Liver (tissue), 9 donors: Measurements from ENCODE around the gene TRIM71. TPM values are rescaled to one million over a fixed set of nuclear protein-coding genes. Genes with fewer than 3 reads are reported as not detected.

ENCODE experiments used
- DNase-seq: peaks from one replicate; pipeline ENCODE4 v3.0.0-alpha.2; 2017; ENCODE audit warnings: low spot score
- H3K27ac ChIP-seq, 2 donors: one replicate each; pipeline ENCODE4 v1.7.0; 2013; ENCODE audit warnings: inconsistent platforms in 2 of 2, low read length in 2 of 2, control low read depth in 1 of 2, low read depth in 1 of 2, mild to moderate bottlenecking in 1 of 2
- H3K27me3 ChIP-seq, 4 donors: one replicate each; pipeline versions ENCODE4 v1.6.1 to v1.7.0; 2013; ENCODE audit warnings: low read length in 3 of 4, inconsistent platforms in 1 of 4, mild to moderate bottlenecking in 1 of 4, moderate library complexity in 1 of 4; ENCODE audit not compliant: control insufficient read depth in 4 of 4, insufficient read depth in 4 of 4
- H3K36me3 ChIP-seq, 4 donors: one replicate each; pipeline versions ENCODE4 v1.6.1 to v1.7.0; 2013; ENCODE audit warnings: low read length in 3 of 4, mild to moderate bottlenecking in 3 of 4, low read depth in 1 of 4, moderate library complexity in 1 of 4; ENCODE audit not compliant: control insufficient read depth in 4 of 4, insufficient read depth in 3 of 4
- H3K4me1 ChIP-seq, 4 donors: one replicate each; pipeline versions ENCODE4 v1.6.1 to v1.7.0; 2013; ENCODE audit warnings: low read length in 3 of 4, mild to moderate bottlenecking in 3 of 4, moderate library complexity in 1 of 4; ENCODE audit not compliant: control insufficient read depth in 4 of 4, insufficient read depth in 4 of 4
- H3K4me3 ChIP-seq, 3 donors: one replicate each; pipeline versions ENCODE4 v1.6.1 to v1.7.0; 2013; ENCODE audit warnings: low read length in 3 of 3, control low read depth in 1 of 3, low read depth in 1 of 3, mild to moderate bottlenecking in 1 of 3
- H3K9ac ChIP-seq, 2 donors: one replicate each; pipeline ENCODE4 v1.7.0; 2013; ENCODE audit warnings: low read length in 2 of 2, mild to moderate bottlenecking in 2 of 2, moderate library complexity in 2 of 2, control low read depth in 1 of 2, low read depth in 1 of 2
- H3K9me3 ChIP-seq, 4 donors: one replicate each; pipeline versions ENCODE4 v1.6.1 to v1.7.0; 2013; ENCODE audit warnings: low read length in 3 of 4; ENCODE audit not compliant: control insufficient read depth in 4 of 4
- EGR1 ChIP-seq, 2 donors: IDR thresholded peaks; 2 replicates each; pipeline ENCODE4 v1.6.1; 2016 to 2018; ENCODE audit warnings: antibody characterized with exemption in 2 of 2, low read depth in 2 of 2
- FOXA1 ChIP-seq: IDR thresholded peaks from 2 replicates; pipeline ENCODE4 v1.6.1; 2016; ENCODE audit warnings: antibody characterized with exemption
- FOXA2 ChIP-seq: IDR thresholded peaks from 2 replicates; pipeline ENCODE4 v1.6.1; 2016; ENCODE audit warnings: antibody characterized with exemption
- GABPA ChIP-seq, 2 donors: IDR thresholded peaks in 1 of 2; conservative IDR thresholded peaks in 1 of 2; 2 replicates each; pipeline ENCODE4 v1.6.1; 2016; ENCODE audit warnings: antibody characterized with exemption in 2 of 2, mild to moderate bottlenecking in 1 of 2, moderate library complexity in 1 of 2
- HNF4A ChIP-seq, 2 donors: conservative IDR thresholded peaks; 2 replicates each; pipeline ENCODE4 v1.6.1; 2016; ENCODE audit warnings: antibody characterized with exemption in 2 of 2, mild to moderate bottlenecking in 2 of 2
- HNF4G ChIP-seq: IDR thresholded peaks from 2 replicates; pipeline ENCODE4 v1.6.1; 2016; ENCODE audit warnings: antibody characterized with exemption
- JUND ChIP-seq, 2 donors: IDR thresholded peaks; 2 replicates each; pipeline ENCODE4 v1.6.1; 2016; ENCODE audit warnings: antibody characterized with exemption in 2 of 2
- NR2F2 ChIP-seq: IDR thresholded peaks from 2 replicates; pipeline ENCODE4 v1.6.1; 2016; ENCODE audit warnings: antibody characterized with exemption
- RAD21 ChIP-seq, 2 donors: IDR thresholded peaks; 2 replicates each; pipeline ENCODE4 v1.6.1; 2016; ENCODE audit warnings: antibody characterized with exemption in 2 of 2, mild to moderate bottlenecking in 2 of 2
- RXRA ChIP-seq, 2 donors: IDR thresholded peaks; 2 replicates each; pipeline ENCODE4 v1.6.1; 2017 to 2018; ENCODE audit warnings: antibody characterized with exemption in 2 of 2, mild to moderate bottlenecking in 1 of 2
- SP1 ChIP-seq: IDR thresholded peaks from 2 replicates; pipeline ENCODE4 v1.6.1; 2018; ENCODE audit warnings: antibody characterized with exemption, mild to moderate bottlenecking
- TAF1 ChIP-seq: conservative IDR thresholded peaks from 2 replicates; pipeline ENCODE4 v1.6.1; 2016; ENCODE audit warnings: antibody characterized with exemption, mild to moderate bottlenecking
- YY1 ChIP-seq: IDR thresholded peaks from 2 replicates; pipeline ENCODE4 v1.6.1; 2016; ENCODE audit warnings: antibody characterized with exemption, mild to moderate bottlenecking
- WGBS: extraction: QIAGEN DNeasy Blood & Tissue Kit; methylation state at CpG from one replicate; pipeline ENCODE4 v1.1.7; 2013; 5-methylcytosine and 5-hydroxymethylcytosine counted together
- polyA plus RNA-seq, 2 donors: library from polyadenylated mRNA; stranded (reverse) in 1 of 2; unstranded in 1 of 2; fragments of 200-250 nt in 1 of 2; fragments of >200 nt in 1 of 2; fragmentation: Nextera tagmentation in 1 of 2; extraction: Ambion mirVana in 1 of 2; gene quantifications; one replicate each; pipeline versions ENCODE4 v1.2.1 to v1.2.3, GENCODE V29; 2013 to 2015
- total RNA-seq, 2 donors: library from RNA; depleted of rRNA; stranded (reverse); fragments of >200 nt; gene quantifications; one replicate each; pipeline ENCODE4 v1.2.3, GENCODE V29; 2014
- TF ChIP-seq, protein P1 (sequence below): IDR thresholded peaks from 2 replicates; pipeline ENCODE4 v1.6.1; 2016; ENCODE audit warnings: antibody characterized with exemption, mild to moderate bottlenecking
- TF ChIP-seq, protein P2 (sequence below): IDR thresholded peaks from 2 replicates; pipeline ENCODE4 v1.6.1; 2016; ENCODE audit warnings: antibody characterized with exemption
- TF ChIP-seq, protein P3 (sequence below): IDR thresholded peaks from 2 replicates; pipeline ENCODE4 v1.6.1; 2016; ENCODE audit warnings: antibody characterized with exemption
- TF ChIP-seq, protein P4 (sequence below): fragments of 150-350 bp; IDR thresholded peaks from 2 replicates; pipeline ENCODE4 v1.5.1; 2017; ENCODE audit warnings: improper control_type of control experiment, low read depth, low read length; ENCODE audit not compliant: missing input control
- TF ChIP-seq, protein P5 (sequence below): IDR thresholded peaks from 2 replicates; pipeline ENCODE4 v1.6.1; 2016; ENCODE audit warnings: antibody characterized with exemption
- donor health status: healthy.
- donor health status: healthy.
- donor health status: healthy.
- donor health status: healthy.
- donor health status: healthy.

The TRIM71 gene
- total and polyA plus RNA-seq, 4 donors = under 0.01 to 9.1 TPM; not detected in 2

DNA sequence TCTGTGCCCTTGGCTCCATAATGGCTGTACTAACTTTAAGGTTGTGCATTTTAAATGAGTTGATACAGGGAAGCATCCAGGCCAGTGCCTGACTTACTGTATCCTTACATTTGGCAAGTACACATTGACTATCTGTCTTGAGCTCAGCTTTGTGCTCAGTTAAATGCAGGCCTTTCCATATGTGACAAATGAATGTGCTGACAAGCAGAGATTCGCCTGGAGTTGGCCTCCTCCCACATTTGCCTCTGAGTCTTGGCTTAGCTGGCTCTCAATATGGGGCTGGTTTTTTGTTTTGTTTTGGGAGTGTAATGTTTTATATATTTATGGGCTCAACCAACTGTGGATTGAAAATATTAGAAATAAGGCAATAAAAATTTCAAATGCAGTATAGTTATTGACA is 29.7 kb downstream of the TRIM71 start:
- H3K27me3 ChIP-seq = no peaks in the 10 kb centered on the region
- DNase-seq = no peak
- H3K36me3 ChIP-seq = no peaks in the 10 kb centered on the region
- no peak overlapping the region for H3K27ac ChIP-seq
- H3K4me3 ChIP-seq = no peak overlapping the region
- no peak overlapping the region for H3K9ac ChIP-seq
- H3K9me3 ChIP-seq = no peaks in the 10 kb centered on the region
- 75% methylated on average over 1 of the region's 1 CpG for WGBS
- TF ChIP-seq NR2F2 (no peak), HNF4A (conservative IDR thresholded peaks at IDR 0.05) (no peak), TAF1 (no peak), JUND (IDR thresholded peaks at IDR 0.05) (no peak), FOXA2 (no peak), GABPA (IDR thresholded peaks at IDR 0.05 in 1 of 2, conservative IDR thresholded peaks at IDR 0.05 in 1 of 2) (no peak), RAD21 (IDR thresholded peaks at IDR 0.05) (no peak), RXRA (IDR thresholded peaks at IDR 0.05) (no peak), YY1 (no peak), HNF4G (no peak), FOXA1 (no peak), SP1 (no peak)
- TF ChIP-seq, protein P1, sequence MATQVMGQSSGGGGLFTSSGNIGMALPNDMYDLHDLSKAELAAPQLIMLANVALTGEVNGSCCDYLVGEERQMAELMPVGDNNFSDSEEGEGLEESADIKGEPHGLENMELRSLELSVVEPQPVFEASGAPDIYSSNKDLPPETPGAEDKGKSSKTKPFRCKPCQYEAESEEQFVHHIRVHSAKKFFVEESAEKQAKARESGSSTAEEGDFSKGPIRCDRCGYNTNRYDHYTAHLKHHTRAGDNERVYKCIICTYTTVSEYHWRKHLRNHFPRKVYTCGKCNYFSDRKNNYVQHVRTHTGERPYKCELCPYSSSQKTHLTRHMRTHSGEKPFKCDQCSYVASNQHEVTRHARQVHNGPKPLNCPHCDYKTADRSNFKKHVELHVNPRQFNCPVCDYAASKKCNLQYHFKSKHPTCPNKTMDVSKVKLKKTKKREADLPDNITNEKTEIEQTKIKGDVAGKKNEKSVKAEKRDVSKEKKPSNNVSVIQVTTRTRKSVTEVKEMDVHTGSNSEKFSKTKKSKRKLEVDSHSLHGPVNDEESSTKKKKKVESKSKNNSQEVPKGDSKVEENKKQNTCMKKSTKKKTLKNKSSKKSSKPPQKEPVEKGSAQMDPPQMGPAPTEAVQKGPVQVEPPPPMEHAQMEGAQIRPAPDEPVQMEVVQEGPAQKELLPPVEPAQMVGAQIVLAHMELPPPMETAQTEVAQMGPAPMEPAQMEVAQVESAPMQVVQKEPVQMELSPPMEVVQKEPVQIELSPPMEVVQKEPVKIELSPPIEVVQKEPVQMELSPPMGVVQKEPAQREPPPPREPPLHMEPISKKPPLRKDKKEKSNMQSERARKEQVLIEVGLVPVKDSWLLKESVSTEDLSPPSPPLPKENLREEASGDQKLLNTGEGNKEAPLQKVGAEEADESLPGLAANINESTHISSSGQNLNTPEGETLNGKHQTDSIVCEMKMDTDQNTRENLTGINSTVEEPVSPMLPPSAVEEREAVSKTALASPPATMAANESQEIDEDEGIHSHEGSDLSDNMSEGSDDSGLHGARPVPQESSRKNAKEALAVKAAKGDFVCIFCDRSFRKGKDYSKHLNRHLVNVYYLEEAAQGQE = no peak
- TF ChIP-seq, protein P2, sequence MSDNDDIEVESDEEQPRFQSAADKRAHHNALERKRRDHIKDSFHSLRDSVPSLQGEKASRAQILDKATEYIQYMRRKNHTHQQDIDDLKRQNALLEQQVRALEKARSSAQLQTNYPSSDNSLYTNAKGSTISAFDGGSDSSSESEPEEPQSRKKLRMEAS = no peak
- TF ChIP-seq, protein P3, sequence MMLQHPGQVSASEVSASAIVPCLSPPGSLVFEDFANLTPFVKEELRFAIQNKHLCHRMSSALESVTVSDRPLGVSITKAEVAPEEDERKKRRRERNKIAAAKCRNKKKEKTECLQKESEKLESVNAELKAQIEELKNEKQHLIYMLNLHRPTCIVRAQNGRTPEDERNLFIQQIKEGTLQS = no peak
- TF ChIP-seq, protein P4, sequence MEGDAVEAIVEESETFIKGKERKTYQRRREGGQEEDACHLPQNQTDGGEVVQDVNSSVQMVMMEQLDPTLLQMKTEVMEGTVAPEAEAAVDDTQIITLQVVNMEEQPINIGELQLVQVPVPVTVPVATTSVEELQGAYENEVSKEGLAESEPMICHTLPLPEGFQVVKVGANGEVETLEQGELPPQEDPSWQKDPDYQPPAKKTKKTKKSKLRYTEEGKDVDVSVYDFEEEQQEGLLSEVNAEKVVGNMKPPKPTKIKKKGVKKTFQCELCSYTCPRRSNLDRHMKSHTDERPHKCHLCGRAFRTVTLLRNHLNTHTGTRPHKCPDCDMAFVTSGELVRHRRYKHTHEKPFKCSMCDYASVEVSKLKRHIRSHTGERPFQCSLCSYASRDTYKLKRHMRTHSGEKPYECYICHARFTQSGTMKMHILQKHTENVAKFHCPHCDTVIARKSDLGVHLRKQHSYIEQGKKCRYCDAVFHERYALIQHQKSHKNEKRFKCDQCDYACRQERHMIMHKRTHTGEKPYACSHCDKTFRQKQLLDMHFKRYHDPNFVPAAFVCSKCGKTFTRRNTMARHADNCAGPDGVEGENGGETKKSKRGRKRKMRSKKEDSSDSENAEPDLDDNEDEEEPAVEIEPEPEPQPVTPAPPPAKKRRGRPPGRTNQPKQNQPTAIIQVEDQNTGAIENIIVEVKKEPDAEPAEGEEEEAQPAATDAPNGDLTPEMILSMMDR = no peak
- TF ChIP-seq, protein P5, sequence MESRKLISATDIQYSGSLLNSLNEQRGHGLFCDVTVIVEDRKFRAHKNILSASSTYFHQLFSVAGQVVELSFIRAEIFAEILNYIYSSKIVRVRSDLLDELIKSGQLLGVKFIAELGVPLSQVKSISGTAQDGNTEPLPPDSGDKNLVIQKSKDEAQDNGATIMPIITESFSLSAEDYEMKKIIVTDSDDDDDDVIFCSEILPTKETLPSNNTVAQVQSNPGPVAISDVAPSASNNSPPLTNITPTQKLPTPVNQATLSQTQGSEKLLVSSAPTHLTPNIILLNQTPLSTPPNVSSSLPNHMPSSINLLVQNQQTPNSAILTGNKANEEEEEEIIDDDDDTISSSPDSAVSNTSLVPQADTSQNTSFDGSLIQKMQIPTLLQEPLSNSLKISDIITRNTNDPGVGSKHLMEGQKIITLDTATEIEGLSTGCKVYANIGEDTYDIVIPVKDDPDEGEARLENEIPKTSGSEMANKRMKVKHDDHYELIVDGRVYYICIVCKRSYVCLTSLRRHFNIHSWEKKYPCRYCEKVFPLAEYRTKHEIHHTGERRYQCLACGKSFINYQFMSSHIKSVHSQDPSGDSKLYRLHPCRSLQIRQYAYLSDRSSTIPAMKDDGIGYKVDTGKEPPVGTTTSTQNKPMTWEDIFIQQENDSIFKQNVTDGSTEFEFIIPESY = no peak
- no peaks in the 10 kb centered on the region for H3K4me1 ChIP-seq

DNA sequence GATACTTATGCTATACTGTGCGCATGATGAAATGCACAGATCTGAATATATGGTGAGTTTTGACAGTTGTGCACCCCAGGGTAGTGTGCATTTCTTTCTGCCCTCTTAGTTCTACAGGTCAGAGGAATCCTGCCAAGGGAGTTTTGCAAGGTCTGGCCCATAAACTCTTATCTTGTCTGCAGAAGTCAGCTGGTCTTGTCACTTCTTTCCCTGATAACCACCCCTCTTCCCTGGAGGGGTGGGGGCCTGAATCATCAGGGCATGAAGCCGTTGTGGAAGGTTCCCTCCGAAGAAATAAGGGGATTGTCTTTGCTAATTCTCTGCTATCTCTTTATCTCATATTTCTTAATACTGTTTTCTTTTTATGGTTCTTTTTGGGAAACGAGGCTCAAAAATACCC is 30.4 kb downstream of the TRIM71 start:
- Histone ChIP-seq H3K4me1 (no peaks in the 10 kb centered on the region), H3K4me3 (no peak overlapping the region), H3K9me3 (no peaks in the 10 kb centered on the region), H3K36me3 (no peaks in the 10 kb centered on the region), H3K27me3 (no peaks in the 10 kb centered on the region), H3K27ac (no peak overlapping the region), H3K9ac (no peak overlapping the region)
- TF ChIP-seq, protein P3 = no peak
- TF ChIP-seq, protein P5 = no peak
- TF ChIP-seq TAF1 (no peak), SP1 (no peak), NR2F2 (no peak), FOXA1 (no peak), JUND (IDR thresholded peaks at IDR 0.05) (no peak), EGR1 (IDR thresholded peaks at IDR 0.05; ENCODE audit: low read depth in 2 of 2) (no peak), FOXA2 (no peak)
- TF ChIP-seq, protein P4 = no peak
- 48% methylated on average over 4 of the region's 4 CpGs for WGBS
- DNase-seq = peak; percentile 49
